Activated T-cell treated with anti-CD3 and anti-CD28 coated beads for 48 hours (primary cell): Measurements from ENCODE around the gene ZNF546.
"Not testable (repeated sequence)": the region's sequence is repeated elsewhere in the genome, so short reads cannot be mapped to it uniquely, and the experiment has no call there.

Experiments
- DNase-seq: peaks from one replicate; pipeline ENCODE4 v3.0.0-alpha.2; 2020; ENCODE audit warnings: low read depth

The ZNF546 gene

DNA sequence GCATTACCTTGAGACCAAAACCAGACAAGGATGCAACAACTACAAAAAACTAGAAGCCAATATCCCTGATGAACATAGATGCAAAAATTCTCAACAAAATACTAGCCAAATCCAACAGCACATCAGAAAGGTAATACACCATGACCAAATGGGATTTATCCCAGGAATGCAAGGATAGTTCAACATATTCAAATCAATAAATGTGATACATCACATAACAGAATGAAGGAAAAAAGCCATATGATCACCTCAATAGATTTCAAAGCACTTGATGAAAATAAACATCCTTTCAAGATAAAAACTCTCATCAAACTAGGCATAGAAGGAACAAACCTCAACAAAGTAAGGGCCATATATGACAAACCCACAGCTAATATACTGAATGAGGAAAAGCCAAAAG lies 10.2 kb upstream of the ZNF546 start:
- DNase-seq: no peak

DNA sequence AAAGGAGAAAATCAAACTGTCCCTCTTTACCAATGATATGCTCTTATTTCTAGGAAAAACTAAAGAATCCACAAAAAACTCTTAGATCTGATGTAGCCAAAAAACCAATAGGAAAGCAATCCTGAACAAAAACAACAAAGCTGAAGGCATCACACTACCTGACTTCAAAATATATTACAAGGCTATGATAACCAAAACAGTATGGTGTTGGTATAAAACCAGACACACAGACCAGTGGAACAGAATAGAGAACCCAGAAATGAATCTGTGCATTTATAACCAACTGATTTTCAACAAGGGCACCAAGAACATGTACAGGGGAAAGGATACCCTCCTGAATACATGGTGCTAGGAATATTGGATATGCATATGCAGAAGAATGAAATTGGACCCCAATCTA lies 9.7 kb upstream of the ZNF546 start:
- no peak for DNase-seq

DNA sequence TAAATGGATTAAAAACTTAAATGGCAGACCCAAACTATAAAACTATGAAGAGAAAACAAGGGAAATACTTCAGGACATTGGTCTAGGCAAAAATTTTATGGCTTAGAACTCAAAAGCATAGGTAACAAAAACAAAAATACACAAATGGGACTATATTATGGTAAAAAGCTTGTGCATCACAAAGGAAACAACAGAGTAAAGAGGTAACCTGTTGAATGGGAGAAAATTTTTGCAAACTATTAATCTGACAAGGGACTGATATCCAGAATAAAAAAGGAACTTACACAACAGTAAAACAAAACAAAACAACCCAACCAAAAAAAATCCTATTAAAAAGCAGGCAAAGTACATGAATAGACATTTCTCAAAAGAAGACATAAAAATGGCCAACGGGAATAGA lies 9.3 kb upstream of the ZNF546 start:
- DNase-seq: no peak

DNA sequence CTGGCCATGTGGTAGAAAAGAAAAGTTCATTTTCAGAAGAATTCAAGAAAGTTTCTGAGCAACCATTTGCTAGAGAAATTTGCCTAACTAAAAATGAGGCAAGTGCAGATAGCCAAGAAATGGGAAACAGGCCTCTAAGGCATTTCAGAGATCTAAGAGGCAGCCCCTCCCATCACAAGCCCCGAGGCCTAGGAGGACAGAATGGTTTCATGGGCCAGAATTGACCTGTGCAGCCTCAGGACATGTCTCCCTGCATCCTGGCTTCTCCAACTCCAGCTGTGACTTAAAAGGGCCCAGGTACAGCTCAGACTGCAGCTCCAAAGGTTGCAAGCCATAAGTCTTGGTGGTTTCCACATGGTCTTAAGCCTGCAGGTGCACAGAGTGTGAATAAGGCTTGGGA lies 3.3 kb upstream of the ZNF546 start:
- no peak for DNase-seq

DNA sequence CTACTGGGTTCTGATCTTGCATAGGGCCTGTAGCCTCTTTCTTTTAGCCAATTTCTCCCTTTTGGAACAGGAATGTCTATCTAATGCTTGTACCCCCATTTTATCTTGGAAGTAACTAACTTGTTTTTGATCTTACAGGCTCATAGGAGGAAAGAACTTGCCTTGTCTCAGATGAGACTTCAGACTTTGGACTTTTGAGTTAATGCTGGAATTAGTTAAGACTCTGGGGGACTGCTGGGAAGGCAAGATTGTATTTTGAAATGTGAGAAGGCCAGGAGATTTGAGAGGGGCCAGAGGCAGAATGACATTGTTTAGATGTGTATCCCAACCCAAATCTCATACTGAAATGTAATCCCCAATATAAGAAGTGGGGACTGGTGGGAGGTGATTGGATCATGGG lies 2.5 kb upstream of the ZNF546 start:
- no peak for DNase-seq

DNA sequence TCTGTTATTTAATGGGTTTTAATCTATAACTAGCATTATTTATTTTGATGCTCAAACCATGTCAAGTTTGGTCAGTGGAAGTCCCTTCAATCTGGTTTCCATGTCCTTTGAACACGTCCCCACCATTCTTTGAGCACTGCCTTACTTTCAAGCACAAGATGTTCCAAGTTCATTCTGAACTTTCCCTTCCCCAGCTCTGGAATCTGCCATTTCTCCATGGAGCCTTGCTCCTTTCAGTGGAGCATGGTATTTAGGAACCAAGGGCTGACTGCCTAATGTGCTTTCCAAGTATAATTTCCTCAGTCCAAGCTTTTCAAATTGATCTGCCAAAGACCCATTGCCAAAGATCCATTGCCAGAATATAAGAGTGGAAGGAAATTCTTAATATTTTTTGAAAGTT lies 1.1 kb upstream of the ZNF546 start:
- no peak for DNase-seq

DNA sequence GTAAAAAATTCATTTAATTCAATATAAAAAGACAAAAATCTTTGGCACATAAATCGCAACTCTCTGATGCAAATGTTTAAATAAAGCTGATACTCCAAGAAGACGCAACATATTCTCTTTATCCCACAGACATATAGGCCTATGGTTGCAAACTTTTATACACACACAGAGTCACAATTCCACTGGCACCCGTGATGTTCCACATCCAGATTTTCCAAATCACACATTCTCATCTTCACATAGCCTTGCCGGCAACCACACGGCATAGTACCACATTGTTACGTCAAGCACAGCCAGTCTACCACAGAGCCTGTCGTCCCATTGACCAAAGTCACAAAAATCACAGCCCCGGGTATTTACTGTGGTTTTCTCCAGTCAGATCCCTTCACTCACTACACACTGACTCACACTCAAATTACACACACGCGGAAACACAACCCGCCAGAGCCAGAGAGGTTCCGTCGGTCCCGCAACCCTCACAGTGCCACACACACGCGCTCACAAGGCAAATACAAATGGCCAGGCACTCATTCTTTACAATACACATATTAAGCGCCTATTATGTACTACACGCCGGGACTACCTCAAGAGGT lies 546 bp upstream of the ZNF546 start:
- DNase-seq: peak; percentile 41

DNA sequence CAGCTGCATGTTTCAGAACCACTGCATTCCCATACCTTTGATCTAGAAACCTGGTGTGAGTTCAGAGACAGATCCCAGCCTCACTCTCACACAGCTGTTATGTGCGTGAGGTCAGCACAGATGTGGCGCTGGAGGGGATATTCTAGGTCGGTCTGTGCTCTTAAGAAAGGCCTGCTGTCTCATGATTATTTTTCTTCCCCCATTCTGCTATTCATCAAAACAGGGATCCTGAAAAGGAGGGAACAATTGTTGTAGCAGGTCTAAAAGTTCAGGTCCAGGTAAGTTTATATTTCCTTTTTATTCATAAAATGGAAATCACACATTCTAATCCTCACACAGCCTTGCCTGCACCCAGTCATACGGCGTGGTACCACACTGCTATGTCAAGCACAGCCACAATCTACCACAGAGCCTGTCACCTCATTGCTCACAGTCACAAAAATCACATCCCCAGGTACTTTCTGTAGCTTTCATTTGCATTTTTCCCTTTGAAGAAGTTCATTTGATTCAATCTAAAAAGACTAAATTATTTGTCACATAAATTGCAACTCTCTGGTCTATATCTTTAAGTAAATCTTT lies 867 bp downstream of the ZNF546 start:
- DNase-seq: peak; percentile 25

DNA sequence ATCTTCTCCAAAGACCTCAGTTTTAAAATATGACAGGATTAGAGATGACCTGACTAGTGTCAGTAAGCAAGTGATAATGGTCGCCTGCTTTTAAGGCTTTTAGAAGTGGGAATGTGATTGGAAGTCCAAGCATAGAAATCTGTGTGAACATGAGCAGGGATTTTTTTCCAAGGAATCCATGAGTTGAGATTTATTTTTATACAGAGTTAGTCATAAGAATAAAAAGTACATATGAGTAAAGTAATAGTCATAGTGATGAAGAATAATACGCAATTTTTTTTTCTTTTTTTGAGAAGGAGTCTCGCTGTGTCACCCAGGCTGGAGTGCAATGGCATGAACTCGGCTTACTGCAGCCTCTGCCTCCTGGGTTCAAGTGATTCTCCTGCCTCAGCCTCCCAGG lies 1.6 kb downstream of the ZNF546 start:
- no peak for DNase-seq

DNA sequence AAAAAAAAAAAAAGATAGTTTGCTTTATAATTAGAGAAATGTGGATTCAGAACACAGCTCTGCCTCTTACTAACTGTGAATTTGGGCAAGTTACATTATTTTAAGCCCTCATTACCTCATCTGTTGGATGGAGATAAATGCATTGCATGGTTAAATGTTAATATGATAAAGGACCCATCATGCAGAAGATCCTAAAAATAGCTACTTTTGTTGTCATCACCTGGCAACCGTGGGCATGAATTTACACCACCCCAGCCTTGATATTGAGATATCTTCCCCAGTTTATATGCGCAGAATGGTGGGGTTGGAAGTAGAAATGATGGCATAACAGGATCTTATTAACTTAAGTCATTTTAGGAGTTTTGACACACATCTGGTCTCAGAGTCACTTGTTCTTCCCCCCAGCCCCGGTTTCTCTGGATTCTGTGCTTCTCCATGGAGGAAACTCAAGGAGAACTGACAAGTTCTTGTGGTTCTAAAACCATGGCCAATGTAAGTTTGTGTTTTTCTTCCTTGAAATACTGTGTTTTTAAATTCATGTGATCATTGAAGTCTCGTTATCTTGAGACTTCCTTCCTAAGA lies 8.9 kb downstream of the ZNF546 start:
- DNase-seq: no peak

DNA sequence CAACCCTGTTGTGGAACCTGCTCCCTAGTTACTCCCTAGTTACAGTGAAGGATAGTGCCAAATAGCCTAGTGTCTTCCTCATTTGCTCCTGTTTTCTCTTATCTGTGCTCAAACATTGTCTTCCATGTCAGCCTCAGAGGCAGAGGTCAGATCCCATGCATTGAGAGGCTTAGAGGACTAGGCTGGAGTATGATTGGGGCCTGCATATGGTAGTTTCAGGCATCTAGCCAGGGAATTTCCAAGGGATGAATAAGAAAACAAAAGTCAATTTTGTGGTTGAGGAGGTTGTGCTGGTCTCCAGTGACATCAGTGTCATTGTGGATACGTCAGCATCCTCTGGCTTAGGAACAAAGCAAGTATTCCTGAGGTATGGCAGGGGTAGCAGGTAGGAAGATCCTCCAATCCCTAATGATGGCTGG lies 9.4 kb downstream of the ZNF546 start:
- DNase-seq: no peak

DNA sequence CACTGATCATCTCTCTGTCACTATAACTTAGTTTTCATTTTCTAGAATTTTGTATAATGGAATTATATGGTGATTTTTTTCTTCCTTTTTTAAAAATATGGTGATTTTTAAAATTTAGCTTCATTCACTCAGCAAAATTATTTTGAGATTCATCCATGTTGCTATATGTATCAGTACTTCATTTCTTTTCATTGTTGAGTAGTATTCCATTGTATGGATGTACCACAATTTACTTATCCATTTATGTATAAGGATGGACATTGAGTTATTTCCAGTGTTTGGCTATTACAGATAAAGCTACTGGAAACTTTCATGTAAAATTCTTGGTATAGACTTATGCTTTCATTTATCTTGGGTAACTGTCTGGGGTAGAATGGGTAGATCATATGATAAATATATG lies 12.8 kb downstream of the ZNF546 start:
- DNase-seq: no peak

DNA sequence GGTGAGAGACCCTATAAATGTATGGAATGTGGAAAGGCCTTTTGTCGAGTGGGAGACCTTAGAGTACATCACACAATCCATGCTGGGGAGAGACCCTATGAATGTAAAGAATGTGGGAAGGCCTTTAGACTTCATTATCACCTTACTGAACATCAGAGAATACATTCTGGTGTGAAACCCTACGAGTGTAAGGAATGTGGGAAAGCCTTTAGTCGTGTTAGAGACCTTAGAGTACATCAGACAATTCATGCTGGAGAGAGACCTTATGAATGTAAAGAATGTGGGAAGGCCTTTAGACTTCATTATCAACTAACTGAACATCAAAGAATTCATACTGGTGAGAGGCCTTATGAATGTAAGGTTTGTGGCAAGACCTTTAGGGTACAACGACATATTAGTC lies 17.1 kb downstream of the ZNF546 start:
- no peak for DNase-seq

DNA sequence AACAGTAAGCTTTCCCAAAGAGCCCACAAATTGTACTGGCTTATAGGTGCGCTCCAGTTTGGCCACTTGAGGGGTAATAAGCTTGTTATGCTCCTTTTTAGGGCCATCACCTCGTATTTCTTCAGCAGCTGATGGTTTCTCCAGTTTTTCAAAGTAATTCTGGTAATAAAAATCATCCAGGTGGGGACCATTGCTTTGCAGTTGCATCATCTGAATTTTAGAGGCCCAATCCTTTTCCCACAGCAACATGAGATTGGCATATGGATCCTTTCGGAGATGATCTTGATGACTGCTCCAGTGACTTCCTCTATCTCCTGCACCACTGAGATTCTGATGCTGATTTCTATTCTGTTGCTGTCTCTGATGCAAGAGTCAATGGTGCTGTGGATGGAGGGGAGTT lies 27.1 kb downstream of the ZNF546 start:
- no peak for DNase-seq

DNA sequence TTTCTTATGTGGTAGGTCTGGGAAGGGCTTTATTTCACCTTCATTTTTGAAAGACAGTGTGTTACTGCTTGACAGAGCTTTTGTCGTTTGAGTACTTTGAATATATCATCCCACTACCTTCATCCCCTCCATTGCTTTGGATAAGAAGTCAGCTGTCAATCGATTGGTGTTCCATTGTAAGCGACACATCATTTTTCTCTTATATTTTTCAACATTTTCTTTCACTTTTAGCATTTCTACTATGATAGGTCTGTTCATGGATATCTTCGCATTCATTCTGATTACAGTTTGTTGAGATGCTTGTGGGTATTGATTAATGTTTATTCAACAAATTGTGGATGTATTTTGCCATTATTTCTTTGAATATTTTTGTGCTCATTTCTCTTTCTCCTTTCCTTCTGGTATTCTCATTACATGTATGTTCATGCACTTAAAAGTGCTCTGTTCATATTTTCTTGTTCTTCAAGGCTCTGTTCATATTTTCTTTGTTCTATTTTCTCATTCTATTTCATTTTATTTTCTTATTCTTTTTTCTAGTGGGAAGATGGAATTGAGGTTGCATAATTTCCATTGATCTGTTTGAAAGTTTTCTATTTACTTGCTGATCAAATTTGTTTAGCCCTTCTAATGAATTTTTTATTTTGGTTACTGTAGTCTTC lies 29.2 kb downstream of the ZNF546 start:
- DNase-seq: no peak

DNA sequence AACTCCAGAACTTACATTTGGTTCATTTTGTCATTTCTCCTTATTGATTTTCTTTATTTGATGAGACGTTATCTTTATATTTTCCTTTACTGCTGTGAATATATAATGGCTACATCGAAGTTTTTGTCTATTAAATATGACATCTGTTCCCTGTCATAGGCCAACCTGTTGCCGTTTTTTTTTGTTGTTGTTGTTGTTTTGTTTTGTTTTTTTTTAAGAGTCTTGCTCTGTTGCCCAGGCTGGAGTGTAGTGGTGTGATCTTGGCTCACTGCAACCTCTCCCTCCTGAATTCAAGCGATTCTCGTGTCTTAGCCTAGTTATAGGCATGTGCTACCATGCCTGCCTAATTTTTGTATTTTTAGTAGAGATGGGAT lies 29.7 kb downstream of the ZNF546 start:
- no peak for DNase-seq

DNA sequence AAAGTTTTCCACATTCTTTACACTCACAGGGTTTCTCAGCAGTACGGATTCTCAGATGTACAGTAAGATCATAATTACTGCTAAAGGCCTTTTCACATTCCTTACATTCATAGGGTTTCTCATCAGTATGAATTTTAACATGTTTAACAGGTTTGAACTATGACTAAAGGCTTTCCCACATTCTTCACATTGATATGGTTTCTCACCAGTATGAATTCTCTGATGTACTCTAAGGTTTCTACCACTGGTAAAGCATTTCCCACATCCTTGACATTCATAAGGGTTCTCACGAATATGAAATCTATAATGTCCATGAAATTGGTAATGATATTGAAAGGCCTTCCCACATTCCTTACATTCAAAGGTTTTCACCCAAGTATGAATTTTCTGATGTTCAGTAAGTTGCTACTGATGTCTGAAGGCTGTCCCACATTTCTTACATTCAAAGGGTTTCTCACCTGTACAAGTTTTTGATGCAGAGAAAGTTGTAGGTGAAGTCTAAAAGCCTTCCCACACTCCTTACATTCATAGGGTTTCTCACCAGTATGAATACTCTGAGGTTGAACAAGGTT lies 37.2 kb downstream of the ZNF546 start:
- no peak for DNase-seq

DNA sequence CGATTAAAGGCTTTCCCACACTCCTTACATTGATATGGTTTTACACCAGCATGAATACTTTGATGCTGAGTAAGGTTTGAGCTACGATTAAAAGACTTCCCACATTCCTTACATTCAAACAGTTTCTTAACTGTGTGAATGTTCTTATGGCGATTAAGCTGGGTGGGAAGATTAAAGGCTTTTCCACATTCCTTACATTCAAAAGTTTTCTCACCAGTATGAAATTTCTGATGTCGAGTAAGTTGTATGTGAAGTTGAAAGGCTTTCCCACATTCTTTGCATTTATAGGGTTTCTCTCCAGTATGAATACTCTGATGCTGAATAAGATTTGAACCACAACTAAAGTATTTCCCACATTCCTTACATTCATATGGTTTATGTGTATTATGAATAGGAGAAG lies 39.1 kb downstream of the ZNF546 start:
- DNase-seq: no peak

DNA sequence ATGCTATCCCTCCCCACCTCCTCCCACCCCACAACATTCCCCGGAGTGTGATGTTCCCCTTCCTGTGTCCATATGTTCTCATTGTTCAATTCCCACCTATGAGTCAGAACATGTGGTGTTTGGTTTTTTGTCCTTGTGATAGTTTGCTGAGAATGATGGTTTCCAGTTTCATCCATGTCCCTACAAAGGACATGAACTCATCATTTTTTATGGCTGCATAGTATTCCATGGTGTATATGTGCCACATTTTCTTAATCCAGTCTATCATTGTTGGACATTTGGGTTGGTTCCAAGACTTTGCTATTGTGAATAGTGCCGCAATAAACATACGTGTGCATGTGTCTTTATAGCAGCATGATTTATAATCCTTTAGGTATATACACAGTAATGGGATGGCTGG lies 41.2 kb downstream of the ZNF546 start:
- DNase-seq: not testable (repeated sequence)

DNA sequence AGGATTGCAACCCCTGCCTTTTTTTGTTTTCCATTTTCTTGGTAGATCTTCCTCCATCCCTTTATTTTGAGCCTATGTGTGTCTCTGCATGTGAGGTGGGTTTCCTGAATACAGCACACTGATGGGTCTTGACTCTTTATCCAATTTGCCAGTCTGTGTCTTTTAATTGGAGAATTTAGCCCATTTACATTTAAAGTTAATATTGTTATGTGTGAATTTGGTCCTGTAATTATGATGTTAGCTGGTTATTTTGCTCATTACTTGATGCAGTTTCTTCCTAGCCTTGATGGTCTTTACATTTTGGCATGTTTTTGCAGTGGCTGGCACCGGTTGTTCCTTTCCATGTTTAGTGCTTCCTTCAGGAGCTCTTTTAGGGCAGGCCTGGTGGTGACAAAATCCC lies 44.9 kb downstream of the ZNF546 start:
- not testable (repeated sequence) for DNase-seq

DNA sequence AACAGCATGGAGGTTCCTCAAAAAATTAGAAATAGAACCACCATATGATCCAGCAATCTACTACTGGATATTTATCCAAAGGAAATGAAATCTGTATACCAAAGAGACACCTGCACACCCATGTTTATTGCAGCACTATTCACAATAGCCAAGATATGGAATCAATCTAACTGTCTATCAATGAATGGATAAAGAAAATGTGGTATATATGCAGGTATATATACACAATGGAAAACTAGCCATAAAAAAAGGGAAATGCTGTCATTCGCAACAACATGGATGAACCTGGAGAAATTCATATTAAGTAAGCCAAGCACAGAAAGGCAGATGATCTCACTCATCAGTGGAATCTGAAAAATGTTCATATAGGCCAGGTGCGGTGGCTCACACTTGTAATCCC lies 56.6 kb downstream of the ZNF546 start:
- DNase-seq: no peak

DNA sequence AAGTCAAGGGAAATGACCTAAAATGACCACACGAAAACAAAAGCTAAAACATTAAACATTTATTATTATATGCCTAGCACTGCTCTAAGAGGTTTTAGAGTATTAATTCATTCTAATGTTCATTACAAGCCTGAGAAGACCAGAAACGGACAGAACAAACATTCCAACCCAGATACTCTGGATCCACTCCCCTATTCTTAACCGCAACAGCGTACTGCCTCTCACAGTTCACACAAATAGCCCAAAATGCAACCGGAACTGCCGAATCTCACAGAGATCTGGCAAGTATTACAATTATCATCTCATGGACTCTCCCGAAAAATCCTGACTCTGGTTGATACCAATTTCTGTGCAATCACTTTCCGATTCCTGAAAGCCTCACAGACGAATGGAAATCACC lies 57.8 kb downstream of the ZNF546 start:
- no peak for DNase-seq

DNA sequence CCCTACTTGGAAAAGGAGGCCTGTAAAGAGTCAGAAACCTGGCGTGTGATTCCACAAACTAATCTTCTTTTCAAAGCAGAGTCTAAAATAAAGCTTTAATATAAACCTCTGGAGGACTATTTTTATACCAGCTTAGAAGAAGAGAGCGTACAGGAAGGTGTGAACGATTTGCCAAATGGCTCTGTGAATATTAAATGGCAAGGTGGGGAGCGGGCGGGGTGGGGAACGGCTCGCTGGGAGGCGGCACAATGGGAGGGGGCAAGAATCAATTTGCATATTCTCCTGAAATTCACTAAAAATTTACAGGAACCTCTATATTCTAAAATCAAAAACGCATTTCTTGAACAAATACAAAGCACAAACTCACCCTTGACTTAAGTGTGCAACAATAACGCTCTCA lies 58.2 kb downstream of the ZNF546 start:
- DNase-seq: no peak
